Globus pallidus (tissue), 1 donor: ENCODE data around the gene MOBP.

Experiments
- DNase-seq: peaks from one replicate; pipeline ENCODE4 v3.0.0-alpha.2; 2015; ENCODE audit warnings: low spot score

MOBP gene

GRCh38 chr3:39541442-39541841 is 74.0 kb downstream of the MOBP start:
- no peak for DNase-seq

- DNase-seq, result peak; percentile 59
Observed at GRCh38 chr3:39541917-39542329, 74.4 kb downstream of the MOBP start.

GRCh38 chr3:39542588-39542988 is 75.1 kb downstream of the MOBP start:
- no peak for DNase-seq

GRCh38 chr3:39548282-39548681 is 80.8 kb downstream of the MOBP start:
- no peak for DNase-seq

- no peak for DNase-seq
Observed at GRCh38 chr3:39550354-39551051, 83.0 kb downstream of the MOBP start.
